HL-60 (cell line): ENCODE measurements around the gene IZUMO4.

ENCODE experiments used
- GABPA ChIP-seq: IDR thresholded peaks from 2 replicates; pipeline ENCODE4 v1.6.1; 2012; ENCODE audit warnings: low read depth
- TF ChIP-seq, protein P1 (sequence below): IDR thresholded peaks from one replicate; pipeline ENCODE4 v1.5.1; 2011; ENCODE audit warnings: low read length, control low read depth, inconsistent platforms; ENCODE audit not compliant: insufficient read depth
- TF ChIP-seq, protein P2 (sequence below): IDR thresholded peaks from 2 replicates; pipeline ENCODE4 v1.6.1; 2012; ENCODE audit warnings: low read depth; ENCODE audit not compliant: insufficient replicate concordance

DNA sequence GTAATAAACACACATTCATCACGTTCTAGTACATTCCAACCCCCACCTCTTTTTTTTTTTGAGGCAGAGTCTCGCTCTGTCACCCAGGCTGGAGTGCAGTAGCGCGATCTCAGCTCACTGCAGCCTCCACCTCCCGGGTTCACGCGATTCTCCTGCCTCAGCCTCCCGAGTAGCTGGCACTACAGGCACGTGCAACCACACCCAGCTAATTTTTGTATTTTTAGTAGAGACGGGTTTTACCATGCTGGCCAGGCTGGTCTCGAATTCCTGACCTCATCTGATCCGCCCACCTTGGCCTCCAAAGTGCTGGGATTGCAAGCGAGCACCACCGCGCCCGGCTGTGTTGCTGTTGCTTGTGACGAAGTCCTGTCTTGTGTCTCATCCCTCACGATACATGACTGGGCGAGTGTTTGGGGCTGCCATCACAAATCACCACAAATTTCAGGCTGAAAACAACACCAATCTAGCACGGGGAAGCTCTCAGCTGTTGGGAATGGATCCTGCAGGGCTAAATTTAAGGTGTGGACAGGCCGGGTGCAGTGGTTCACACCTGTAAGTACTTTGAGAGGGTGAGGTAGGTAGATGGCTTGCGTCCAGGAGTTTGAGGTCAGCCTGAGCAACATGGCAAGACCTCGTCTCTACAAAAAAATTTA lies 16.3 kb upstream of the IZUMO4 start:
- TF ChIP-seq, protein P1, sequence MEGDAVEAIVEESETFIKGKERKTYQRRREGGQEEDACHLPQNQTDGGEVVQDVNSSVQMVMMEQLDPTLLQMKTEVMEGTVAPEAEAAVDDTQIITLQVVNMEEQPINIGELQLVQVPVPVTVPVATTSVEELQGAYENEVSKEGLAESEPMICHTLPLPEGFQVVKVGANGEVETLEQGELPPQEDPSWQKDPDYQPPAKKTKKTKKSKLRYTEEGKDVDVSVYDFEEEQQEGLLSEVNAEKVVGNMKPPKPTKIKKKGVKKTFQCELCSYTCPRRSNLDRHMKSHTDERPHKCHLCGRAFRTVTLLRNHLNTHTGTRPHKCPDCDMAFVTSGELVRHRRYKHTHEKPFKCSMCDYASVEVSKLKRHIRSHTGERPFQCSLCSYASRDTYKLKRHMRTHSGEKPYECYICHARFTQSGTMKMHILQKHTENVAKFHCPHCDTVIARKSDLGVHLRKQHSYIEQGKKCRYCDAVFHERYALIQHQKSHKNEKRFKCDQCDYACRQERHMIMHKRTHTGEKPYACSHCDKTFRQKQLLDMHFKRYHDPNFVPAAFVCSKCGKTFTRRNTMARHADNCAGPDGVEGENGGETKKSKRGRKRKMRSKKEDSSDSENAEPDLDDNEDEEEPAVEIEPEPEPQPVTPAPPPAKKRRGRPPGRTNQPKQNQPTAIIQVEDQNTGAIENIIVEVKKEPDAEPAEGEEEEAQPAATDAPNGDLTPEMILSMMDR, result no peak
- TF ChIP-seq, protein P2, sequence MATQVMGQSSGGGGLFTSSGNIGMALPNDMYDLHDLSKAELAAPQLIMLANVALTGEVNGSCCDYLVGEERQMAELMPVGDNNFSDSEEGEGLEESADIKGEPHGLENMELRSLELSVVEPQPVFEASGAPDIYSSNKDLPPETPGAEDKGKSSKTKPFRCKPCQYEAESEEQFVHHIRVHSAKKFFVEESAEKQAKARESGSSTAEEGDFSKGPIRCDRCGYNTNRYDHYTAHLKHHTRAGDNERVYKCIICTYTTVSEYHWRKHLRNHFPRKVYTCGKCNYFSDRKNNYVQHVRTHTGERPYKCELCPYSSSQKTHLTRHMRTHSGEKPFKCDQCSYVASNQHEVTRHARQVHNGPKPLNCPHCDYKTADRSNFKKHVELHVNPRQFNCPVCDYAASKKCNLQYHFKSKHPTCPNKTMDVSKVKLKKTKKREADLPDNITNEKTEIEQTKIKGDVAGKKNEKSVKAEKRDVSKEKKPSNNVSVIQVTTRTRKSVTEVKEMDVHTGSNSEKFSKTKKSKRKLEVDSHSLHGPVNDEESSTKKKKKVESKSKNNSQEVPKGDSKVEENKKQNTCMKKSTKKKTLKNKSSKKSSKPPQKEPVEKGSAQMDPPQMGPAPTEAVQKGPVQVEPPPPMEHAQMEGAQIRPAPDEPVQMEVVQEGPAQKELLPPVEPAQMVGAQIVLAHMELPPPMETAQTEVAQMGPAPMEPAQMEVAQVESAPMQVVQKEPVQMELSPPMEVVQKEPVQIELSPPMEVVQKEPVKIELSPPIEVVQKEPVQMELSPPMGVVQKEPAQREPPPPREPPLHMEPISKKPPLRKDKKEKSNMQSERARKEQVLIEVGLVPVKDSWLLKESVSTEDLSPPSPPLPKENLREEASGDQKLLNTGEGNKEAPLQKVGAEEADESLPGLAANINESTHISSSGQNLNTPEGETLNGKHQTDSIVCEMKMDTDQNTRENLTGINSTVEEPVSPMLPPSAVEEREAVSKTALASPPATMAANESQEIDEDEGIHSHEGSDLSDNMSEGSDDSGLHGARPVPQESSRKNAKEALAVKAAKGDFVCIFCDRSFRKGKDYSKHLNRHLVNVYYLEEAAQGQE, result no peak
- no peak for TF ChIP-seq GABPA
